ENCODE results near the gene TYW1.
"Not testable (repeated sequence)": the region's sequence is repeated elsewhere in the genome, so short reads cannot be mapped to it uniquely, and the experiment has no call there.

The TYW1 gene

DNA sequence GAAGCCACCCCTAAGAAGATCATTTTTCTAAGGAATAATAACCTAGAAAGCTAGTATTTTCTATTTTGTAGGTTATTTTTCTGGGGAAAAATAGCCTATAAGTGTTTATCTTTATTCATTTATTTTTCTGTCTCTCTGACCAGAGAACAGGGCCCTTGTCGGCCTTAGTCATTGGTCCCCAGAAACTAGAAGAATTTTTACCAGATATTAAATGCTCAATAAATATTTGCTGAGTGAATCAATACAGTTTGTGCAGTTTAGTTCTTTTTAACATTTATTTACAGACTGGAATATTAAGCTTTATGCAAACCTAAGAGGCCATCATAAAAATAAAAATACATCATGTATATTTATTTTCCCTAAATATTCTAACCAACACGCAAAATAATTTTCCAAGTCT is 144.4 kb downstream of the TYW1 start:
- not testable (repeated sequence) for H2AFZ ChIP-seq (ENCODE audit: low read depth, low read length); H3K23ac ChIP-seq (ENCODE audit: low read length in 2 of 2); H3K36me3 ChIP-seq (ENCODE audit: control insufficient read depth in 1 of 2, insufficient read depth in 2 of 2, low read depth in 1 of 2, low read length in 2 of 2); H3K27me3 ChIP-seq (ENCODE audit: control insufficient read depth in 1 of 2, insufficient read depth in 1 of 2, low read length in 2 of 2); DNase-seq; H2BK15ac ChIP-seq (ENCODE audit: low read depth, poor library complexity, severe bottlenecking); H2BK5ac ChIP-seq (ENCODE audit: low read depth, low read length, poor library complexity, severe bottlenecking); H3K14ac ChIP-seq (ENCODE audit: low read length in 2 of 2); H2BK12ac ChIP-seq (ENCODE audit: low read length in 2 of 2); H3K4me3 ChIP-seq (ENCODE audit: insufficient read depth in 1 of 2, low read depth in 1 of 2, low read length in 2 of 2); H3K4ac ChIP-seq (ENCODE audit: low read depth in 1 of 2, low read length in 2 of 2); H3K4me2 ChIP-seq (ENCODE audit: low read length, poor library complexity, severe bottlenecking); H4K8ac ChIP-seq (ENCODE audit: low read length); H3K18ac ChIP-seq (ENCODE audit: low read depth in 1 of 2, low read length in 2 of 2); H3K79me1 ChIP-seq (replicated peaks; ENCODE audit: low read length, poor library complexity, severe bottlenecking); H2BK120ac ChIP-seq (ENCODE audit: low read depth, low read length); H3K9ac ChIP-seq (ENCODE audit: low read length); H4K91ac ChIP-seq (ENCODE audit: low read length); H3K9me3 ChIP-seq (ENCODE audit: control insufficient read depth, low read length); H2AK5ac ChIP-seq (ENCODE audit: low read length, severe bottlenecking); H3K27ac ChIP-seq (ENCODE audit: low read length, poor library complexity, severe bottlenecking); H3K4me1 ChIP-seq (ENCODE audit: control insufficient read depth, insufficient read depth, low read depth, low read length)
- 100% methylated on average over 1 of the region's 2 CpGs for WGBS

DNA sequence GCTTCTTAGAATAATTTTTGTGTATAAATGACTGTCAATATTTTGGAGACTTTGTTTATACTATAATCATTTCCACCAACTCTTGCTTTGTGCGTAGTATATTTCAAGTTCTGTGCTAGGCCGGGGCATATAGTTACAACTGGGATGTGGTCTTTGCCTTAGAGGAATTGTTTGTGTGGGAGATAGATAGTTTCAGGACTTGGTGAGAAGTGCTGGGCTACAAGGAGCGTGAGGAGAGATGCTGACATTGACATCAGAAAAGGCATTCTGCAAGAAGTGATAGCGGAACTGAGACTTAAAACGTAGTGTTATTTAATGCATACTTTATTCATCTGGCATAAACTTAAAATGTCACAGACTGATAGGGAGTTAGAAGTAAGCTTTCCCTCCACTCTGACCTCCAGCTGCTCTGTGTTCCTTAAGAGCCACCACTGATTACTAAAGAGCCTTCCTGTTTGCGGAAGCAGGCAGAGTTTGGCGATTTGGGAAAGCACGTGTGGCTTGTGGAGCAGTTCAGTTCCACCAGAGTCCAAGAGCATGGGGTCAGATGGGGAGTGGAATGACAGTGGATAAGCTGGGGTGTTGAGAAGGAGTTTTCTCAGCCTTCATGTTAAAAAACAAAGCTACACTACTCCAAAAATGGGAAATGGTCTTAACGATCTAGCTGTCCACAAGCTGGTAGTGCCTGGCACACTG is 146.6 kb downstream of the TYW1 start:
- H3K79me1 ChIP-seq (replicated peaks; ENCODE audit: low read length, poor library complexity, severe bottlenecking); H2BK12ac ChIP-seq (ENCODE audit: low read length in 2 of 2); H4K91ac ChIP-seq (ENCODE audit: low read length); H3K27ac ChIP-seq (ENCODE audit: low read length, poor library complexity, severe bottlenecking); H3K9ac ChIP-seq (ENCODE audit: low read length); H3K23ac ChIP-seq (ENCODE audit: low read length in 2 of 2); H4K8ac ChIP-seq (ENCODE audit: low read length); H2BK15ac ChIP-seq (ENCODE audit: low read depth, poor library complexity, severe bottlenecking); H3K4me2 ChIP-seq (ENCODE audit: low read length, poor library complexity, severe bottlenecking); H3K4ac ChIP-seq (ENCODE audit: low read depth in 1 of 2, low read length in 2 of 2); H3K14ac ChIP-seq (ENCODE audit: low read length in 2 of 2); H2BK120ac ChIP-seq (ENCODE audit: low read depth, low read length); H3K36me3 ChIP-seq (ENCODE audit: control insufficient read depth in 1 of 2, insufficient read depth in 2 of 2, low read depth in 1 of 2, low read length in 2 of 2); H3K27me3 ChIP-seq (ENCODE audit: control insufficient read depth in 1 of 2, insufficient read depth in 1 of 2, low read length in 2 of 2); H3K9me3 ChIP-seq (ENCODE audit: control insufficient read depth, low read length); H2AK5ac ChIP-seq (ENCODE audit: low read length, severe bottlenecking); H3K4me3 ChIP-seq (ENCODE audit: insufficient read depth in 1 of 2, low read depth in 1 of 2, low read length in 2 of 2); H2BK5ac ChIP-seq (ENCODE audit: low read depth, low read length, poor library complexity, severe bottlenecking); H3K4me1 ChIP-seq (ENCODE audit: control insufficient read depth, insufficient read depth, low read depth, low read length); H2AFZ ChIP-seq (ENCODE audit: low read depth, low read length): not testable (repeated sequence)
- peak; percentile 56 for DNase-seq
- H3K18ac ChIP-seq (ENCODE audit: low read depth in 1 of 2, low read length in 2 of 2), result peak overlapping the region in 1 of 2 experiments; percentile 22
- 50% methylated on average over 4 of the region's 9 CpGs for WGBS

DNA sequence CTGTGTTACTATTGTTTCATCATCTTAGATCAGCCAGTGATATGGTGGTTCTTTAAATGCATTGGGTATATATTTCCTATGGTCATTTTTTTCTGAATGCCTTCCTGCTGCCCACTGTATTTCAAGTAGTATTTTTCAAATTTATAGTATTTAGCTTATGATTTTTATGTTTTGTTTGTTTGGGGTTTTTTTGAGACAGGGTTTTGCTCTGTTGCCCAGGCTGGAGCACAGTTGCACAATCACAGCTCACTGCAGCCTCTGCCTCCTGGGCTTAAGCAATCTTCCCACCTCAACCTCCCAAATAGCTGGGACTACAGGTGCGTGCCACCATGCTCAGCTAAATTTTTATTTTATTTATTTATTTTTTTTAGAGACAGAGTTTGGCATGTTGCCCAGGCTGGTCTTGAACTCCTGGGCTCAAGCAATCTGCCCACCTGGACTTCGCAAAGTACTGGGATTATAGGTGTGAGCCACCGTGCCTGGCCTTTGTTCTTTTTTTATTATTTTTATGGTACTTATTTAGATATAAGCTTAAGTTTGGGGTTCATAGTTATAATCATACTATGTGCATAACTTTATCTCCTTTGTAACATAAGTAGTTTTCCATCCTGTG is 149.1 kb downstream of the TYW1 start:
- not testable (repeated sequence) for H4K91ac ChIP-seq (ENCODE audit: low read length); H2BK5ac ChIP-seq (ENCODE audit: low read depth, low read length, poor library complexity, severe bottlenecking); H3K4me2 ChIP-seq (ENCODE audit: low read length, poor library complexity, severe bottlenecking); H2BK120ac ChIP-seq (ENCODE audit: low read depth, low read length); H3K36me3 ChIP-seq (ENCODE audit: control insufficient read depth in 1 of 2, insufficient read depth in 2 of 2, low read depth in 1 of 2, low read length in 2 of 2); H2BK12ac ChIP-seq (ENCODE audit: low read length in 2 of 2); DNase-seq; H3K27ac ChIP-seq (ENCODE audit: low read length, poor library complexity, severe bottlenecking); H3K4me1 ChIP-seq (ENCODE audit: control insufficient read depth, insufficient read depth, low read depth, low read length); H3K18ac ChIP-seq (ENCODE audit: low read depth in 1 of 2, low read length in 2 of 2); H2AFZ ChIP-seq (ENCODE audit: low read depth, low read length); H3K79me1 ChIP-seq (replicated peaks; ENCODE audit: low read length, poor library complexity, severe bottlenecking); H4K8ac ChIP-seq (ENCODE audit: low read length); H3K4ac ChIP-seq (ENCODE audit: low read depth in 1 of 2, low read length in 2 of 2); H2BK15ac ChIP-seq (ENCODE audit: low read depth, poor library complexity, severe bottlenecking); H2AK5ac ChIP-seq (ENCODE audit: low read length, severe bottlenecking); H3K9ac ChIP-seq (ENCODE audit: low read length); H3K4me3 ChIP-seq (ENCODE audit: insufficient read depth in 1 of 2, low read depth in 1 of 2, low read length in 2 of 2); H3K27me3 ChIP-seq (ENCODE audit: control insufficient read depth in 1 of 2, insufficient read depth in 1 of 2, low read length in 2 of 2); H3K14ac ChIP-seq (ENCODE audit: low read length in 2 of 2); H3K23ac ChIP-seq (ENCODE audit: low read length in 2 of 2); H3K9me3 ChIP-seq (ENCODE audit: control insufficient read depth, low read length)
- WGBS, result 100% methylated on average over 1 of the region's 3 CpGs

DNA sequence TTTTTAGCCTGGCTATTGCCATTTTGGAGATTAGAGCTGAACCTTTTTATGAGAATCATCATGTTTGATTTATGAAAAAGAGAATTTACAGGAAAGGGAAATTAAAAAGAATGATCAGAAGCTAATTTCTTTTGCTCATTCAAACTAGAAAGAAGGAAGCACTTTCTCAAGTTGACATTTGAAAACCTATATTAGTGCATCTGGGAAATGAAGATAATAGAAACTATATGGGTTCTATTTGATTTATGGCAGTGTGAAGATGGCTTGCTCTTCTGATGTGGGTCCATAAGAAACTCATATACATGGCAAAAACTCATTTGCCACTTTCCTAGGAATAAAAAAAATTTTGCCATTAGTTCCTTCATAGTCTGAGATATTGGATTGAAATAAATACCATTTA is 152.5 kb downstream of the TYW1 start:
- not testable (repeated sequence) for H2BK15ac ChIP-seq (ENCODE audit: low read depth, poor library complexity, severe bottlenecking); H4K8ac ChIP-seq (ENCODE audit: low read length); H2BK5ac ChIP-seq (ENCODE audit: low read depth, low read length, poor library complexity, severe bottlenecking); H3K36me3 ChIP-seq (ENCODE audit: control insufficient read depth in 1 of 2, insufficient read depth in 2 of 2, low read depth in 1 of 2, low read length in 2 of 2); H3K9ac ChIP-seq (ENCODE audit: low read length); H3K4ac ChIP-seq (ENCODE audit: low read depth in 1 of 2, low read length in 2 of 2); H3K18ac ChIP-seq (ENCODE audit: low read depth in 1 of 2, low read length in 2 of 2); H3K79me1 ChIP-seq (replicated peaks; ENCODE audit: low read length, poor library complexity, severe bottlenecking); H3K4me1 ChIP-seq (ENCODE audit: control insufficient read depth, insufficient read depth, low read depth, low read length); H3K9me3 ChIP-seq (ENCODE audit: control insufficient read depth, low read length); H2BK120ac ChIP-seq (ENCODE audit: low read depth, low read length); H2BK12ac ChIP-seq (ENCODE audit: low read length in 2 of 2); DNase-seq; H2AK5ac ChIP-seq (ENCODE audit: low read length, severe bottlenecking); H3K27ac ChIP-seq (ENCODE audit: low read length, poor library complexity, severe bottlenecking); H3K4me3 ChIP-seq (ENCODE audit: insufficient read depth in 1 of 2, low read depth in 1 of 2, low read length in 2 of 2); H4K91ac ChIP-seq (ENCODE audit: low read length); H3K23ac ChIP-seq (ENCODE audit: low read length in 2 of 2); H3K27me3 ChIP-seq (ENCODE audit: control insufficient read depth in 1 of 2, insufficient read depth in 1 of 2, low read length in 2 of 2); H2AFZ ChIP-seq (ENCODE audit: low read depth, low read length); H3K14ac ChIP-seq (ENCODE audit: low read length in 2 of 2); H3K4me2 ChIP-seq (ENCODE audit: low read length, poor library complexity, severe bottlenecking)
